Thoracic aorta (tissue), 2 donors: Measurements from ENCODE around the gene MICU1. TPM values are rescaled to one million over a fixed set of nuclear protein-coding genes. Genes with fewer than 3 reads are reported as not detected.

Experiments used
- ATAC-seq: fragments of 150-250 bp; one replicate; pipeline ENCODE4 v1.8.0; 2017; ENCODE audit warnings: low read depth; ENCODE audit not compliant: insufficient number of reproducible peaks, low FRiP score
- DNase-seq: peaks from one replicate; pipeline ENCODE4 v3.0.0-alpha.2; 2020; ENCODE audit warnings: low spot score
- H3K27ac ChIP-seq, 2 donors: fragments of 200-600 bp; sonication (generic); 1 replicate in 1 of 2; 2 replicates in 1 of 2; pipeline ENCODE4 v1.5.1; 2016; ENCODE audit warnings: mild to moderate bottlenecking in 2 of 2, moderate library complexity in 2 of 2
- H3K27me3 ChIP-seq: fragments of 200-600 bp; sonication (generic); replicated peaks from 2 replicates; pipeline ENCODE4 v1.6.0; 2016; ENCODE audit warnings: mild to moderate bottlenecking; ENCODE audit not compliant: insufficient read depth
- H3K36me3 ChIP-seq: fragments of 200-600 bp; sonication (generic); one replicate; pipeline ENCODE4 v1.5.1; 2016
- H3K4me1 ChIP-seq, 2 donors: fragments of 200-600 bp; sonication (generic); 1 replicate in 1 of 2; 2 replicates in 1 of 2; pipeline versions ENCODE4 v1.5.1 to v1.6.0; 2016; ENCODE audit warnings: low read depth in 2 of 2, mild to moderate bottlenecking in 1 of 2; ENCODE audit not compliant: control insufficient read depth in 1 of 2
- H3K4me3 ChIP-seq: fragments of 200-600 bp; sonication (generic); 2 replicates; pipeline ENCODE4 v1.5.1; 2016; ENCODE audit warnings: mild to moderate bottlenecking
- H3K9me3 ChIP-seq: fragments of 200-600 bp; sonication (generic); 2 replicates; pipeline ENCODE4 v1.5.1; 2016
- CTCF ChIP-seq: fragments of 200-600 bp; sonication (generic); IDR thresholded peaks from one replicate; pipeline ENCODE4 v1.5.1; 2019; ENCODE audit warnings: antibody characterized with exemption
- total RNA-seq, 2 donors: library from RNA; depleted of rRNA; stranded (reverse); fragments of >200 nt; gene quantifications; one replicate each; pipeline versions ENCODE4 v1.1.0 to v1.2.3, GENCODE V29; 2016

MICU1 gene
- total RNA-seq, 2 donors from 2014 or later: 37.4 to 63.5 TPM

GRCh38 chr10:72612203-72612826 is 13.6 kb downstream of the MICU1 start:
- no peak for TF ChIP-seq CTCF
- peaks cover 0 to 5% of the 10 kb centered on the region in 2 donors for H3K4me1 ChIP-seq
- H3K36me3 ChIP-seq: no peaks in the 10 kb centered on the region
- ATAC-seq (no peak), DNase-seq (no peak)
- no peaks in the 10 kb centered on the region for H3K27me3 ChIP-seq
- H3K27ac ChIP-seq: no peak overlapping the region
- peak overlapping the region; percentile 25 for H3K4me3 ChIP-seq
- no peaks in the 10 kb centered on the region for H3K9me3 ChIP-seq

- TF ChIP-seq CTCF: no peak
- peaks cover 0 to 5% of the 10 kb centered on the region in 2 donors for H3K4me1 ChIP-seq
- no peak overlapping the region for H3K27ac ChIP-seq
- H3K27me3 ChIP-seq: no peaks in the 10 kb centered on the region
- no peak for DNase-seq
- no peak for ATAC-seq
- peak overlapping the region; percentile 25 for H3K4me3 ChIP-seq
- H3K9me3 ChIP-seq: no peaks in the 10 kb centered on the region
- no peaks in the 10 kb centered on the region for H3K36me3 ChIP-seq
Observed at GRCh38 chr10:72611783-72612182, 14.1 kb downstream of the MICU1 start.

- TF ChIP-seq CTCF: no peak
Observed at GRCh38 chr10:72610466-72610865, 15.4 kb downstream of the MICU1 start.

GRCh38 chr10:72605122-72605521 is 20.8 kb downstream of the MICU1 start:
- Histone ChIP-seq H3K4me1 (peaks cover 0 to 10% of the 10 kb centered on the region in 2 donors), H3K4me3 (no peak overlapping the region), H3K9me3 (no peaks in the 10 kb centered on the region), H3K27me3 (no peaks in the 10 kb centered on the region), H3K36me3 (no peaks in the 10 kb centered on the region), H3K27ac (no peak overlapping the region)
- DNase-seq (no peak), ATAC-seq (no peak)
- no peak for TF ChIP-seq CTCF

More at GRCh38 chr10:72610466-72610865, 15.4 kb downstream of the MICU1 start:
- no peaks in the 10 kb centered on the region for H3K9me3 ChIP-seq
- DNase-seq: no peak
- no peak for ATAC-seq
- peaks cover 3 to 5% of the 10 kb centered on the region in 2 donors for H3K4me1 ChIP-seq
- H3K27me3 ChIP-seq: no peaks in the 10 kb centered on the region
- no peak overlapping the region for H3K4me3 ChIP-seq
- H3K36me3 ChIP-seq: no peaks in the 10 kb centered on the region
- H3K27ac ChIP-seq: no peak overlapping the region

- Histone ChIP-seq H3K4me3 (no peak overlapping the region), H3K27ac (no peak overlapping the region), H3K36me3 (no peaks in the 10 kb centered on the region), H3K27me3 (no peaks in the 10 kb centered on the region), H3K4me1 (peaks cover 0 to 10% of the 10 kb centered on the region in 2 donors), H3K9me3 (no peaks in the 10 kb centered on the region)
- no peak for TF ChIP-seq CTCF
- ATAC-seq: no peak
- no peak for DNase-seq
Observed at GRCh38 chr10:72601144-72601543, 24.7 kb downstream of the MICU1 start.
